Neural cell (in vitro differentiated cells): Measurements from ENCODE around the gene MIGA2. TPM values are rescaled to one million over a fixed set of nuclear protein-coding genes. Genes with fewer than 3 reads are reported as not detected.
A peak's percentile ranks its signal among the peaks of the same experiment; 100 is the strongest.

Experiments
- H2AFZ ChIP-seq: fragments of 200-600, 300-800 bp; sonication (generic), shearing (Covaris generic); 2 replicates; pipeline ENCODE4 v1.6.0; 2014; ENCODE audit warnings: low read depth, mild to moderate bottlenecking, antibody characterized with exemption, low read length, moderate library complexity
- H3F3A ChIP-seq: fragments of 200-600 bp; shearing (Covaris generic); 2 replicates; pipeline ENCODE4 v1.6.1; 2016; ENCODE audit warnings: mild to moderate bottlenecking, moderate library complexity, mixed read lengths, antibody characterized with exemption, low read length; ENCODE audit not compliant: insufficient read depth, poor library complexity, severe bottlenecking
- H3K27ac ChIP-seq: fragments of 200-600, 300-800 bp; sonication (generic), shearing (Covaris generic); 2 replicates; pipeline ENCODE4 v1.5.1; 2014; ENCODE audit warnings: mild to moderate bottlenecking, low read length, moderate library complexity
- H3K27me3 ChIP-seq: fragments of 300-800, 200-600 bp; sonication (generic), shearing (Covaris generic); 2 replicates; pipeline ENCODE4 v1.6.0; 2014; ENCODE audit warnings: mild to moderate bottlenecking, low read depth, low read length, moderate library complexity; ENCODE audit not compliant: insufficient read depth
- H3K36me3 ChIP-seq: fragments of 300-800, 200-600 bp; sonication (generic), shearing (Covaris generic); 2 replicates; pipeline ENCODE4 v1.5.1; 2014; ENCODE audit warnings: mild to moderate bottlenecking, antibody characterized with exemption, low read length, moderate library complexity; ENCODE audit not compliant: insufficient read depth
- H3K4me2 ChIP-seq: fragments of 300-800, 200-600 bp; sonication (generic), shearing (Covaris generic); 2 replicates; pipeline ENCODE4 v1.6.0; 2014; ENCODE audit warnings: mild to moderate bottlenecking, low read length
- H3K4me3 ChIP-seq: fragments of 300-800, 200-600 bp; sonication (generic), shearing (Covaris generic); 2 replicates; pipeline ENCODE4 v1.5.1; 2014; ENCODE audit warnings: mild to moderate bottlenecking, low read length, moderate library complexity
- H3K79me2 ChIP-seq: fragments of 200-600 bp; shearing (Covaris generic); replicated peaks from 2 replicates; pipeline ENCODE4 v1.6.0; 2014; ENCODE audit warnings: mild to moderate bottlenecking, low read length, moderate library complexity; ENCODE audit not compliant: insufficient read depth
- H3K9ac ChIP-seq: fragments of 300-800, 200-600 bp; sonication (generic), shearing (Covaris generic); 2 replicates; pipeline ENCODE4 v1.6.1; 2016; ENCODE audit warnings: mild to moderate bottlenecking, low read length, mixed read lengths
- H3K9me2 ChIP-seq: fragments of 200-600 bp; shearing (Covaris generic); 2 replicates; pipeline ENCODE4 v1.6.1; 2016; ENCODE audit warnings: mild to moderate bottlenecking, low read length, mixed read lengths; ENCODE audit not compliant: insufficient read depth
- H3K9me3 ChIP-seq: fragments of 200-600, 300-800 bp; sonication (generic), shearing (Covaris generic); 2 replicates; pipeline ENCODE4 v1.6.1; 2016; ENCODE audit warnings: mild to moderate bottlenecking, mixed run types, low read length, moderate library complexity, mixed read lengths
- H4K20me1 ChIP-seq: fragments of 200-600 bp; shearing (Covaris generic); 2 replicates; pipeline ENCODE4 v1.6.1; 2016; ENCODE audit warnings: mild to moderate bottlenecking, mixed run types; ENCODE audit not compliant: insufficient read depth
- CTCF ChIP-seq: fragments of 450-650 bp; IDR thresholded peaks from 2 replicates; pipeline ENCODE4 v1.5.1; 2014; ENCODE audit warnings: antibody characterized with exemption, mild to moderate bottlenecking, moderate library complexity; ENCODE audit not compliant: poor library complexity, severe bottlenecking
- EP300 ChIP-seq: fragments of 450-650 bp; conservative IDR thresholded peaks from 2 replicates; pipeline ENCODE4 v1.6.1; 2014; ENCODE audit warnings: antibody characterized with exemption, mild to moderate bottlenecking, moderate library complexity; ENCODE audit not compliant: poor library complexity, severe bottlenecking
- EZH2 ChIP-seq: fragments of 200-600, 300-800 bp; shearing (Covaris generic), sonication (generic); IDR thresholded peaks from 2 replicates; pipeline ENCODE4 v1.6.1; 2014; ENCODE audit warnings: antibody characterized with exemption, low read length, borderline replicate concordance, mild to moderate bottlenecking; ENCODE audit not compliant: insufficient read depth, poor library complexity, severe bottlenecking
- MXI1 ChIP-seq: fragments of 450-650 bp; conservative IDR thresholded peaks from 2 replicates; pipeline ENCODE4 v1.6.1; 2014; ENCODE audit warnings: antibody characterized with exemption, mild to moderate bottlenecking; ENCODE audit not compliant: poor library complexity, severe bottlenecking
- POLR2AphosphoS5 ChIP-seq: IDR thresholded peaks from 2 replicates; pipeline ENCODE4 v1.6.1; 2012
- RAD21 ChIP-seq: fragments of 450-650 bp; conservative IDR thresholded peaks from 2 replicates; pipeline ENCODE4 v1.6.1; 2014; ENCODE audit warnings: antibody characterized with exemption, mild to moderate bottlenecking, moderate library complexity
- REST ChIP-seq: IDR thresholded peaks from 2 replicates; pipeline ENCODE4 v1.6.1; 2012; ENCODE audit warnings: borderline replicate concordance
- SMC3 ChIP-seq: fragments of 450-650 bp; conservative IDR thresholded peaks from 2 replicates; pipeline ENCODE4 v1.6.1; 2014; ENCODE audit warnings: antibody characterized with exemption, mild to moderate bottlenecking, moderate library complexity; ENCODE audit not compliant: poor library complexity
- TAF1 ChIP-seq: IDR thresholded peaks from 2 replicates; pipeline ENCODE4 v1.6.1; 2012; ENCODE audit warnings: low read depth
- polyA plus RNA-seq: library from polyadenylated mRNA; depleted of rRNA; stranded (reverse); fragments of >200 nt; gene quantifications from 2 replicates; pipeline ENCODE4 v1.2.3, GENCODE V29; 2014

MIGA2 gene
- polyA plus RNA-seq, 1 donor from 2014 or later = 42.4 TPM

- Histone ChIP-seq H3K9ac (no peak overlapping the region), H3K79me2 (no peaks in the 10 kb centered on the region), H3K9me3 (no peaks in the 10 kb centered on the region), H4K20me1 (no peaks in the 10 kb centered on the region), H2AFZ (no peak overlapping the region), H3K36me3 (no peaks in the 10 kb centered on the region), H3F3A (no peaks in the 10 kb centered on the region), H3K27ac (no peak overlapping the region), H3K9me2 (no peaks in the 10 kb centered on the region), H3K4me3 (no peak overlapping the region), H3K27me3 (no peaks in the 10 kb centered on the region), H3K4me2 (no peak overlapping the region)
- TF ChIP-seq POLR2AphosphoS5 = peak; percentile 0
- TF ChIP-seq CTCF = no peak
These were observed 27.3 kb upstream of the MIGA2 start for GRCh38 chr9:129008986-129009583.

- no peaks in the 10 kb centered on the region for H3K27me3 ChIP-seq
- no peaks in the 10 kb centered on the region for H4K20me1 ChIP-seq
- no peak overlapping the region for H3K9ac ChIP-seq
- H3K4me2 ChIP-seq = no peak overlapping the region
- H3K9me3 ChIP-seq = no peaks in the 10 kb centered on the region
- no peaks in the 10 kb centered on the region for H3K79me2 ChIP-seq
- no peak overlapping the region for H3K27ac ChIP-seq
- no peaks in the 10 kb centered on the region for H3K36me3 ChIP-seq
- H3F3A ChIP-seq = no peaks in the 10 kb centered on the region
- TF ChIP-seq EZH2 (no peak), TAF1 (no peak), REST (no peak), SMC3 (no peak), EP300 (no peak), RAD21 (no peak), CTCF (no peak), POLR2AphosphoS5 (no peak), MXI1 (no peak)
- no peak overlapping the region for H2AFZ ChIP-seq
- no peak overlapping the region for H3K4me3 ChIP-seq
- no peaks in the 10 kb centered on the region for H3K9me2 ChIP-seq
These were observed 26.8 kb upstream of the MIGA2 start for GRCh38 chr9:129009584-129010141.
